Nephron progenitor cell (in vitro differentiated cells): ENCODE data around the gene KRTAP1-5.

ENCODE experiments used
- DNase-seq: peaks from one replicate; pipeline ENCODE4 v3.0.0; 2021
- H3K27ac Mint-ChIP-seq: 2 replicates; pipeline ENCODE4 v1.8.0; 2021; ENCODE audit warnings: mild to moderate bottlenecking, moderate library complexity, mixed read lengths
- H3K27me3 Mint-ChIP-seq: 2 replicates; pipeline ENCODE4 v1.8.0; 2021; ENCODE audit warnings: mild to moderate bottlenecking, low read depth, mixed read lengths; ENCODE audit not compliant: poor library complexity
- H3K36me3 Mint-ChIP-seq: 2 replicates; pipeline ENCODE4 v1.8.0; 2021; ENCODE audit warnings: low read depth, mixed read lengths
- H3K4me1 Mint-ChIP-seq: 2 replicates; pipeline ENCODE4 v1.8.0; 2021; ENCODE audit warnings: mixed read lengths
- H3K4me3 Mint-ChIP-seq: 2 replicates; pipeline ENCODE4 v1.8.0; 2021; ENCODE audit warnings: mild to moderate bottlenecking, moderate library complexity, mixed read lengths
- H3K9me3 Mint-ChIP-seq: 2 replicates; pipeline ENCODE4 v1.8.0; 2021; ENCODE audit warnings: mild to moderate bottlenecking, moderate library complexity, mixed read lengths
- TF ChIP-seq, protein P1 (sequence below): fragments of 200-600 bp; sonication (generic); IDR thresholded peaks from 2 replicates; pipeline ENCODE4 v1.5.0; 2021; ENCODE audit warnings: antibody characterized with exemption

KRTAP1-5 gene

DNA sequence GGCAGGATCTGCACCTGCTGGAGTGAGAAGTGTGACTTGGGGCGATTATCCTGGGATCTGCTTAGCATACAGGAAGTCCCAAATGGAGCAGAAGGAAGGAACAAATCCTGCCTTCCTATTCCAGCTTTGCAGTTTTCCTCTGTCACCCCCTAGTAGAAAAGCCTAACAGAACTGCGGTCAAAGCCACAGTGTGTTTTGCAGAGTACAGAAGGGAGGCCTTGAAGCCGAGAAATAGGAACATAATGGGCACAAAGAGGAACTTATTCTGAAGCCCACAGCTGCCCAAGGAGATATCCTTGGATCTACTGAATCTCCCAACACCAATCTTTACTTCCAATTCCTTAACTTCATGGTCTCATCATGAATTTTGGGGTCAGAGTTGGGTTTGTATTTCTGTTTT, 8.5 kb downstream of the KRTAP1-5 start:
- no peak for DNase-seq
- no peaks in the 10 kb centered on the region for H3K36me3 Mint-ChIP-seq
- no peak overlapping the region for H3K27ac Mint-ChIP-seq
- H3K27me3 Mint-ChIP-seq: no peaks in the 10 kb centered on the region
- H3K4me3 Mint-ChIP-seq: no peak overlapping the region
- no peaks in the 10 kb centered on the region for H3K4me1 Mint-ChIP-seq
- TF ChIP-seq, protein P1, sequence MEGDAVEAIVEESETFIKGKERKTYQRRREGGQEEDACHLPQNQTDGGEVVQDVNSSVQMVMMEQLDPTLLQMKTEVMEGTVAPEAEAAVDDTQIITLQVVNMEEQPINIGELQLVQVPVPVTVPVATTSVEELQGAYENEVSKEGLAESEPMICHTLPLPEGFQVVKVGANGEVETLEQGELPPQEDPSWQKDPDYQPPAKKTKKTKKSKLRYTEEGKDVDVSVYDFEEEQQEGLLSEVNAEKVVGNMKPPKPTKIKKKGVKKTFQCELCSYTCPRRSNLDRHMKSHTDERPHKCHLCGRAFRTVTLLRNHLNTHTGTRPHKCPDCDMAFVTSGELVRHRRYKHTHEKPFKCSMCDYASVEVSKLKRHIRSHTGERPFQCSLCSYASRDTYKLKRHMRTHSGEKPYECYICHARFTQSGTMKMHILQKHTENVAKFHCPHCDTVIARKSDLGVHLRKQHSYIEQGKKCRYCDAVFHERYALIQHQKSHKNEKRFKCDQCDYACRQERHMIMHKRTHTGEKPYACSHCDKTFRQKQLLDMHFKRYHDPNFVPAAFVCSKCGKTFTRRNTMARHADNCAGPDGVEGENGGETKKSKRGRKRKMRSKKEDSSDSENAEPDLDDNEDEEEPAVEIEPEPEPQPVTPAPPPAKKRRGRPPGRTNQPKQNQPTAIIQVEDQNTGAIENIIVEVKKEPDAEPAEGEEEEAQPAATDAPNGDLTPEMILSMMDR: no peak
- H3K9me3 Mint-ChIP-seq: peaks cover 5% of the 10 kb centered on the region

DNA sequence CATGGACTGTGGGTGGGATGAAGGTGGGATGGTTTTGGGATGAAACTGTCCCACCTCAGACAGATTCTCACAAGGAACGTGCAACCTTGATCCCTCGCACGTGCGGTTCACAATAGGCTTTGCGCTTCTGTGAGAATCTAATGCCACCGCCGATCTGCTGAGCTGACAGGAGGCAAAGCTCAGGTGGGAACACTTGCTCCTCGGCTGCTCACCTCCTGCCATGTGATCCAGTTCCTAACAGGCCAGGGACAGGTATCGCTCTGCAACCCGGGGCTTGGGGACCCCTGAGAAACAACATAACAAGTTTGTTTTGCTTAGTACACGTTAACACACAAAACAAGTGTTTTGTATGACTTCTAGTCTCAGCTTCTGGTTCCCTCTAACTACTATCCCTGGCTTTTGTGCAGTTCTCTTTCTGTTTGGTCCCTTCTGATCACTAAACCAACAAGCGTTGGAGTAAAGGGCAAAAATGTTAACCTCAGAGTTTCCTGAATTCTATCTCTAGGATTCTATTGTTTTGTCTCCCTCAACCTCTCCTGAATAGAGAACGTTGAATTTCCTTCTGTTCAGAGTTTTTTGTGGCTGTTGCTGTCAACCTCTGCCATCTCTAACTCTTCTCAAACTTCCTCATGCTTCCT, 10.3 kb downstream of the KRTAP1-5 start:
- TF ChIP-seq, protein P1: no peak
- no peaks in the 10 kb centered on the region for H3K27me3 Mint-ChIP-seq
- H3K36me3 Mint-ChIP-seq: no peaks in the 10 kb centered on the region
- H3K9me3 Mint-ChIP-seq: no peaks in the 10 kb centered on the region
- H3K4me3 Mint-ChIP-seq: no peak overlapping the region
- peak overlapping the region; percentile 37 for H3K27ac Mint-ChIP-seq
- H3K4me1 Mint-ChIP-seq: no peaks in the 10 kb centered on the region
- no peak for DNase-seq

DNA sequence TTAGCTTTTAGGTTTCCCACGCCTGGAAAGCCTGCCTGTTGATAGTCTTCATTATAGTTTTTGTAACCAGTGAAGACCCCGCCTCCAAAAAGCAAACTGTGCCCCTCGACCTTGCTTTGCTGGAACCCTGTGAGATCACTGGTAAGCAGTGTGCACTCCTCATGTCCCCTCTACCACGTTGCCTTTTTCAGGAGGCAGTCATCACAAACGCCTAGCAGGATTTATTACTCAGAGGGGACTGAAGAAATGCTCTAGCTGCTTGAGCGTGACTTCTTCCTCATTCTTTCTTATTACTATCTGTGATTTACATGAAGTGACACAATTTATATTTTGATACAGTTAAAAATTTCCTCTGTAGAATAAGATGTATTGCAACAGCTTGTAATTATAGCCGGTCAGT, 11.6 kb downstream of the KRTAP1-5 start:
- Mint-ChIP-seq H3K9me3 (no peaks in the 10 kb centered on the region), H3K36me3 (no peaks in the 10 kb centered on the region), H3K27ac (no peak overlapping the region), H3K4me1 (no peaks in the 10 kb centered on the region), H3K27me3 (no peaks in the 10 kb centered on the region), H3K4me3 (no peak overlapping the region)
- TF ChIP-seq, protein P1: no peak
- DNase-seq: no peak

DNA sequence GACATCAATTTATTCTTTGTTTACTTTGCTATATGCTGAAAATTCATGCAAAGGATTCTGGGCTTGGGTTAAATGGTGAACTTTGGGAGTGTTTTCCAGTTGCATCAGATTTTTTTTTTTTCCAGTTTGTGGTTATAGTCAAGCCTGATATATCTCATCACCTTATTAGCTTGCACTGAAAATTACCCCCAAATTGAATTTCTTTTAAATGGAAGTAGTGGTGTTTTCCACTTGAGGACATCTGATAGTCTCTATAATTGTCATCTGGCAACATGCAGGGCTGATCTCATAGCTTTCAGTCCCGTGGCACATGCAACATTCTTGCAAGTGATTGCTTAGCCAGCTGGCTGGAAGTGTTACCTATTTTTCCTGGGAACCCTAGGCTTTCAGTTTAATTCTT, 13.4 kb downstream of the KRTAP1-5 start:
- DNase-seq: no peak
- no peaks in the 10 kb centered on the region for H3K9me3 Mint-ChIP-seq
- TF ChIP-seq, protein P1: no peak
- no peaks in the 10 kb centered on the region for H3K4me1 Mint-ChIP-seq
- no peak overlapping the region for H3K4me3 Mint-ChIP-seq
- H3K36me3 Mint-ChIP-seq: no peaks in the 10 kb centered on the region
- no peak overlapping the region for H3K27ac Mint-ChIP-seq
- H3K27me3 Mint-ChIP-seq: no peaks in the 10 kb centered on the region

DNA sequence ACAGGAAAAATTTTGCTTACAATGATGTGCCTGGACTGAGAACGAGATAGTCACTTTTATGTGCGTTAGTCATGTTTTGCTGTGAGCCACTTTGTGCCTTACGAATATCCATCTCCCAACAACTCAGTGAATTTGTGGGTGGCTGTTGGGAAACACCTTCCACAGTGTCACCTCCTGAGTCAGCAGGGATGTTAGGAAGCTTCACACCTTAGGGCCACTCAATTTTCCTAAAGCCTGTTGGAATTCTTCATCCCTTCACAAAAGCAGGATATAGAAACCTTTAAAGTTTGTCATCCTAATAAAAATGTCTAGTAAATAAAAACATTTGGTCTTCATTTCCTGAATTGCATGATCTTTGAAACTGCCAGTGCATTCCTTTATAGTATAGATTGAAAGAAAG, 13.8 kb downstream of the KRTAP1-5 start:
- Mint-ChIP-seq H3K4me3 (no peak overlapping the region), H3K27me3 (no peaks in the 10 kb centered on the region), H3K4me1 (no peaks in the 10 kb centered on the region), H3K36me3 (no peaks in the 10 kb centered on the region), H3K9me3 (no peaks in the 10 kb centered on the region), H3K27ac (no peak overlapping the region)
- no peak for DNase-seq
- TF ChIP-seq, protein P1: no peak

DNA sequence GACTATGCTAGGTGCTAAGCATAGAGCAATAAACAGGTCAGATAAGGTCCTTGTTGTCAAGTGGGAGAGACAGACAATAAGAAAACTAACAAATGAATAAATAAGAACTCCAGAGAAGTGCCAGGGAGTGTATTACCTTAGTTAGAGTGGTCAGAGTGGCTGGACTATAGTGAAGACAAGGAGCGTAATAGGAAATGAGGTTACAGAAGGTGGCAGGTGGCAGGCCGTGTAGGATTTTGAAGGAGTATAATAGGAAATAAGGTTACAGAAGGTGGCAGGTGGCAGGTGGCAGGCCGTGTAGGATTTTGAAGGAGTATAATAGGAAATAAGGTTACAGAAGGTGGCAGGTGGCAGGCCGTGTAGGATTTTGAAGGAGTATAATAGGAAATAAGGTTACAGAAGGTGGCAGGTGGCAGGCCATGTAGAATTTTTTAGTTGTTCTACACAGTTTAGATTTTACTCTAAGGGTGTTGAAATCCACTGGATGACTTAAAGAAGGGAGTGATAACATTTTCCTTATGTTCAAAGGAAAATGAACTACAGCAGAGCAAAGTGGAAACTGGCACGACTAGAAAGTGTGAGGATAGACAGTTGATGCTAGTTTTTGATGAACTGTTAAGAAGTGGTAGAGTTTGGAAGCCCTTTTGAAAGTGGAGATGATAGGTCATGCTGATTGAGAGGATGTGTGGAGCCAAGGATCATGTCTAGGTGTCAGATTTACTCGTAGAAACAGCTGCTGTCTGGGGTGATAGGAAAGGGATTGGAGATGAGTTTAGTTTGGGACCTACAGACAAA, 14.5 kb downstream of the KRTAP1-5 start:
- H3K4me1 Mint-ChIP-seq: no peaks in the 10 kb centered on the region
- no peak overlapping the region for H3K27ac Mint-ChIP-seq
- no peak overlapping the region for H3K4me3 Mint-ChIP-seq
- no peaks in the 10 kb centered on the region for H3K36me3 Mint-ChIP-seq
- TF ChIP-seq, protein P1: no peak
- DNase-seq: no peak
- H3K9me3 Mint-ChIP-seq: no peaks in the 10 kb centered on the region
- no peaks in the 10 kb centered on the region for H3K27me3 Mint-ChIP-seq
